GM18951 (cell line): Measurements from ENCODE around the gene ETV3.
"Not testable (repeated sequence)": the region's sequence is repeated elsewhere in the genome, so short reads cannot be mapped to it uniquely, and the experiment has no call there.

ENCODE experiments used
- POLR2A ChIP-seq: IDR thresholded peaks from 4 replicates; pipeline ENCODE4 v1.6.1; 2011; ENCODE audit warnings: mild to moderate bottlenecking; ENCODE audit not compliant: insufficient read length, insufficient read depth; ENCODE audit errors: extremely low read depth
- in situ Hi-C: fragments of 300-500 bp; cut with MboI; formaldehyde crosslinking; loops from one replicate; pipeline ENCODE4 v1.12.0; 2022; ENCODE audit warnings: low sequenced_read_pairs, mixed read lengths, inconsistent platforms; ENCODE audit not compliant: unreplicated experiment

ETV3 gene

GRCh38 chr1:157138220-157139051, at the start of gene ETV3:
Gene ETV3 (minus strand): TSS chr1:157138395. CDS start chr1:157136352, 2,043 bp downstream.
- in situ Hi-C loops = no loop called here
- peak; percentile 77 for TF ChIP-seq POLR2A

DNA sequence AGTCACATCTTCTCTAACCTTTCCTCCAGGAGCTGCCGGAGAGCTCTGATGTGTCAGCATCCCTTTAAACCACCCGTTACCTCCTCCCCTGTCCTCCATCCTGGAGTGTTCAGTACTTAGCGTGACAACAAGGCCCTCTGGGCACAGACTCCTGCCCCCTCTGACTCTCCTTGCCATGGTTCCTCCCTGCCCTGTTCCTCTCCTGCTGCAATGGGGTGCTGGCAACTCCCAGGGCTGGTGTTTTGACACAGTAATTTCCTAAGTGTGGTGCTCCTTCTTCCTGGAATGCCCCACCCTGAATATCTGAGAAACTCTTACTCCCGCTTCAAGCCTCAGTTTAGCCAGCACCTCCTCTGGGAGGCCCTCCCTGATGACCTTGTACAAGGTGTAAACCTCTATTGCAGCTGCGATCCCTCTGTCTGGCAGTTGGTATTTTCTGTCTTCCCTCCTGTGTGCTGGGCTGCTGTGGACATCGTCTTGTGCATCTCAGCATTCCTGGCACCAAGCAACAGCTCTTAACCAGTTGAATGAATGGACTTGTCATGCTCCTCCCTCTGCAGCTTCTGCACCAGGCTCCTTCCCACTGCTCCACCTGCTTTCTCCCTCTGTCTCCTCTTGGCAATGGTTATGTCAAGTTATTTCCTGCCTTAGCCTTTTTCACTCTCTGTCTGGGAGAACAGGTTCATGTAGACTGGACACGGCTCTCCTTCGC, 48.2 kb upstream of the ETV3 start:
- in situ Hi-C loops = no loop called here

GRCh38 chr1:157183870-157184269, 45.7 kb upstream of the ETV3 start:
- in situ Hi-C loops = loop anchor here (5.0 kb wide), 1 partner anchor 308 kb away; no protein-coding TSS in a partner anchor
- TF ChIP-seq POLR2A = no peak

More for the DNA sequence above, 48.2 kb upstream of the ETV3 start:
- TF ChIP-seq POLR2A = no peak

GRCh38 chr1:157182371-157182770, 44.2 kb upstream of the ETV3 start:
- in situ Hi-C loops = loop anchor here (5.0 kb wide), 1 partner anchor 310 kb away; no protein-coding TSS in a partner anchor

- in situ Hi-C loops = loop anchor here (5.0 kb wide), 1 partner anchor 311 kb away; no protein-coding TSS in a partner anchor
- no peak for TF ChIP-seq POLR2A
These were observed 43.6 kb upstream of the ETV3 start for GRCh38 chr1:157181790-157182189.

DNA sequence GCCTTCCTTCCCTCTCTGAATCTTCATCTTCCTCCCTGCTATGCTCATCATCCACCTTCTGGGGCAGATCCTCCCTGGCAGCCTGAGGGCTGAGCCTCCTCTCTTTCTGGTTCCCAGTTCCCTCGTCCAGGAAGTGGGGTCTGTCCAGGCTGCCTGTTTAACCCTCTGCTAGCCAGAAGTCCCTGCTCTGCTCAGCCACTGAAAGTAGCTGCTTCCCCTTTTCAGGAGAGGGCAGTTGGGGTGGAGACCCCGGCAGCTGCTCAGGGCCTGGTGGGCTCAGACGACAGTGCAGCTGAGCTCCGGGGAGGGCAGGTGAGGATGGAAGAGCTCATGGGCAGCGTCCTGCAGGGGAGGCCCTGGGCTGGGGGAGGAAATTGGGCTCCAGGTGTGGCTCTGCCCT, 43.1 kb upstream of the ETV3 start:
- in situ Hi-C loops = loop anchor here (5.0 kb wide), 1 partner anchor 311 kb away; no protein-coding TSS in a partner anchor

DNA sequence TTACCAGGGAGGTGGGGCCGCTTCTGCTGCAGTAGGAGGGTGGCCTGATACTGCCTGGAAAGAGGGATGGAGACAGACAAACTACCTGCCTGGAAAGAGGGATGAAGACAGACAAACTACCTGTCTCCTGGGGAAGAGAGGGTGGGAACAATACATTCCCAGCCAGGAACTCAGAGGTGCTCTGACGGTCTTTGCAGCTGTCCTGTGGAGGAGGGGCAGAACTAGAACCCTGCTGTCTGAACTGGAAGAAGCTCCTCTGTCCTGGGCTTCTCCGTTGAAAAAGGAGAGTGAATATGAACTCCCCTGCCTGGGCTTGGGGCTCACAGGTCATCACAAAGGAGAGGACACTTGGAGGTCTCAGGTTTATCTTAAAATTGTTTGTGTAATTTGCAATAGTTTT, 40.3 kb upstream of the ETV3 start:
- no peak for TF ChIP-seq POLR2A
- in situ Hi-C loops = no loop called here

More for the DNA sequence above, 43.1 kb upstream of the ETV3 start:
- TF ChIP-seq POLR2A = no peak

DNA sequence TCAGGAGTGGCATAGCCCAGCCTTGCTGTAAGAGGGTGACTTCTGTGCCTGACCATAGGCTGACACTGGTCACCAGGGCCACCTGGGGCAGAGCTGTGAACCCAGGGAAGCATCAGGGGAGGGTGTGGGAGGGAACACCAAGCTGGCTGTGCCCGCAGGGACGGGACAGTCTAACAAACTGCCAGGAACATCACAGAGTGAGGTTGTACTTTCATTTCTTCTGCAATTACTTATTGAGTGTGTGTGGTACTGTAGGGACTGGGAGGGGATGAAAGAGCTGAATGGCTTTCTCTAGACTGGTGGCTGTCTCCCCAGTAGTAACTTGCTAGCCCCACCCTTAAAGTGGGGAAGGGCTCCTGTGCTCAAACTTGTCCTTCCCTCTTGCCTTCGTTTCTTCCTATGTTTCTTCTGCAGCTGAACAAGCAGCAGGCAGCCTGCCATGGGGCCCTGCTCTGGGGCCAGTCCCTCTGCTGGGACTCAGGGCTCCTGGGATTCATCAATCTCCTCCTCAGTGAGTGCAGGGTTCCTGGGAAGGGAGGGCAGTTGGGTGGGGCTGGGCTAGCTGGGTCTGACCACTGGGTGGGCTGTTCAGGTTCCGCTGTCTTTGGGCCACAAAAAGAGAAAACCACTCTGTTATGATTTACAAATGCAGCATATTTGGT, 39.7 kb upstream of the ETV3 start:
- in situ Hi-C loops = no loop called here
- no peak for TF ChIP-seq POLR2A

- no peak for TF ChIP-seq POLR2A
- in situ Hi-C loops = no loop called here
These were observed 38.5 kb upstream of the ETV3 start for GRCh38 chr1:157176591-157177121.

- no peak for TF ChIP-seq POLR2A
- in situ Hi-C loops = no loop called here
These were observed 37.8 kb upstream of the ETV3 start for GRCh38 chr1:157176016-157176415.

- no peak for TF ChIP-seq POLR2A
- in situ Hi-C loops = no loop called here
These were observed 35.8 kb upstream of the ETV3 start for GRCh38 chr1:157173900-157174410.

DNA sequence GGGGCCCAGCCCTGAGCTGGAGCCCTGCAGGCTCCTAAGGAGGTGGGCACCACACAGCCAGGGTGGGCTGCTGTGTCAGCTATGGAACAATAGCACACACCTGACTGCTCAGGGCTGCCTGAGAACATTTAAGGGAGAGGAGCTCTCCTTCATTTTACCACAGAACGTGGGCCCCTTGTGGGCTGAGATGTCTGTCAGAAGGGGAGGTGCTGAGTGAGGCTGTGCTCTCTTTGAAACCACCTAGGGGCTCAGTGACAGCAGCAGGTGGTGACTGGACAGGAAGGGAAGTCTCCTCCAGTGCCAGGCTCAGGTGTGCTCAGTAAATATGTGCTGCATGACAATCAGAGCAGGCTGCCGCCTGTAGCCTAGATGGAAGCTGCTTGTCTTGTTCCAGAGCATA, 35.0 kb upstream of the ETV3 start:
- in situ Hi-C loops = not testable (repeated sequence)

- in situ Hi-C loops = not testable (repeated sequence)
These were observed 34.4 kb upstream of the ETV3 start for GRCh38 chr1:157172591-157172990.

- in situ Hi-C loops = not testable (repeated sequence)
These were observed 33.8 kb upstream of the ETV3 start for GRCh38 chr1:157171903-157172503.
